ENCODE measurements around the gene FNDC8. TPM values are rescaled to one million over a fixed set of nuclear protein-coding genes. Genes with fewer than 3 reads are reported as not detected.

The FNDC8 gene
- total RNA-seq, 4 donors from 2014 or later = not detected

- DNase-seq = no peak
- no peaks in the 10 kb centered on the region for H3K4me1 ChIP-seq
- no peak overlapping the region for H3K27ac ChIP-seq
- H3K27me3 ChIP-seq = no peaks in the 10 kb centered on the region
- H3K9me3 ChIP-seq = no peaks in the 10 kb centered on the region
- intact Hi-C loops (cut with DNase I; ENCODE audit: low total_unique reads) = no loop called here
- TF ChIP-seq CTCF (IDR thresholded peaks at IDR 0.05) (no peak), POLR2A (IDR thresholded peaks at IDR 0.05) (no peak)
- no peaks in the 10 kb centered on the region for H3K36me3 ChIP-seq
- H3K4me3 ChIP-seq = no peak overlapping the region
These were observed 31.2 kb downstream of the FNDC8 start for GRCh38 chr17:35152421-35153140.

GRCh38 chr17:35154196-35155165 is 33.1 kb downstream of the FNDC8 start:
- DNase-seq = no peak
- Histone ChIP-seq H3K4me3 (no peak overlapping the region), H3K27me3 (no peaks in the 10 kb centered on the region), H3K27ac (no peak overlapping the region), H3K36me3 (no peaks in the 10 kb centered on the region), H3K9me3 (no peaks in the 10 kb centered on the region), H3K4me1 (no peaks in the 10 kb centered on the region)
- intact Hi-C loops (cut with DNase I; ENCODE audit: low total_unique reads) = no loop called here
- no peak for TF ChIP-seq CTCF (IDR thresholded peaks at IDR 0.05)

GRCh38 chr17:35155246-35155645 is 33.8 kb downstream of the FNDC8 start:
- no peaks in the 10 kb centered on the region for H3K27me3 ChIP-seq
- H3K4me3 ChIP-seq = no peak overlapping the region
- DNase-seq = no peak
- H3K4me1 ChIP-seq = no peaks in the 10 kb centered on the region
- no peak overlapping the region for H3K27ac ChIP-seq
- H3K9me3 ChIP-seq = no peaks in the 10 kb centered on the region
- intact Hi-C loops (cut with DNase I; ENCODE audit: low total_unique reads) = no loop called here
- no peaks in the 10 kb centered on the region for H3K36me3 ChIP-seq
- TF ChIP-seq CTCF (IDR thresholded peaks at IDR 0.05) (no peak), POLR2A (IDR thresholded peaks at IDR 0.05) (no peak)

GRCh38 chr17:35159940-35160339 is 38.5 kb downstream of the FNDC8 start:
- H3K36me3 ChIP-seq = no peaks in the 10 kb centered on the region
- intact Hi-C loops (cut with DNase I; ENCODE audit: low total_unique reads) = no loop called here
- H3K4me1 ChIP-seq = no peaks in the 10 kb centered on the region
- no peak for TF ChIP-seq POLR2A (IDR thresholded peaks at IDR 0.05)
- TF ChIP-seq CTCF (IDR thresholded peaks at IDR 0.05) = no peak
- no peak overlapping the region for H3K27ac ChIP-seq
- H3K4me3 ChIP-seq = no peak overlapping the region
- H3K9me3 ChIP-seq = no peaks in the 10 kb centered on the region
- no peak for DNase-seq
- H3K27me3 ChIP-seq = no peaks in the 10 kb centered on the region

All from uterus (tissue), 4 donors.